Measurements from ENCODE around the gene OTOP3.
"Not testable (repeated sequence)": the region's sequence is repeated elsewhere in the genome, so short reads cannot be mapped to it uniquely, and the experiment has no call there.

OTOP3 gene

GRCh38 chr17:74961657-74962350 lies 26.1 kb downstream of the OTOP3 start:
- DNase-seq (ENCODE audit: low read depth, low spot score) = peak; percentile 66

DNA sequence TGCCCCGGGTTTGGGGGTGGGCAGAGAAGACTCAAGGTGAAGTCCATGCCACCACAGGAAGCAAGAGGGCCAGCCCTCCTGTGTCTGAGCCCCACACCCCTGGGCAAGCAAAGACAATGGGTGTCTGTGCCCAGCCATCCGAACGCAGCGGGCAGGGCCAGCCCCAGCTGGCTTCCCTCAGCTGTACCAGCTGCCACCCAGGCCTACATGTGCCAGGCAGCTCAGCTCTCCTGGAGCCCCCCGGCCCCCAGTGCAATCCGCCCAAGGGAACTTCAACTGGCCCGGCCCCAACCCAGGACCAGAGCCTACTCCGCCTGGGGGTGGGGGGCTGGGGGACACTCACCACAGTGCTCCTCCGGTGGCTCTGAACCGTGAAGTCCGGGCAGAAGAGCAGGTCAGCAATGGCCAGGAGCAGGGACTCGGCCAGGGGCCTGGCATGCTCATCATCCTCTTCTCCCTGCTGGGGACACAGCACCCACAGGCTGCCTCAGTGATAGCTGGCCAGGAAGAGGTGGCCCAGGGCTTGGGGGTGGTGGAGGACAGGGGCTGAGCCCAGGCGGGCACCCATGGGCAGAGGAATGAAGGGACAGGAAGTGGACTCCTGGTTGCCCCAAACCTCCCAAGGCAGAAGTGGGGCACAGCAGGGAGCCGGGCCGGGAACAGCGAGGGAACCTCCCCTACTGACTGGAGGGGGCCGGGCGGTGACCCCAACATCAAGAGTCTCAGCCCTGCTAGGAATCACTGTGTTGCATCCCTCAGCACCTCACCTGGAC lies 27.1 kb downstream of the OTOP3 start:
- DNase-seq (ENCODE audit: low read depth, low spot score) = no peak

DNA sequence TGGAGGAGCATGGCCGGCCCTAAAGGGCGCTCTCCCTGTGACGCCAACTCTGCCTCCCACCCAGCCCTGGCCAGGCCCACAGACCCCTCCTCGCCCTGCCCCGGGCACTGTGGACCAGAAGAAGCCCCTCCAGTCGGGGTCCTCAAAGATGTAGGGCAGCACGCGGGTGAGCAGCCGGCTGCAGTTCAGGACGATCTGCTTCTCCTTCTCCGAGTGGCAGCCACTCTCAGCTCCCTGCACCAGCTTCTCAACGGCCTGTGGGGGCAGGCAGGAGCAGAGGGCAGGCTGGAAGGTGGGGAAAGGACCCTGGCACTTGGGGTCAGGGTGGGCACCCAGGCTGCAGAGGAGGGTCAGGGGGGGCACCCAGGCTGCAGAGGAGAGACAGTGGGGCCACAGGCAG lies 28.0 kb downstream of the OTOP3 start:
- DNase-seq (ENCODE audit: low read depth, low spot score) = no peak

- DNase-seq (ENCODE audit: low read depth, low spot score) = no peak
These were observed 28.6 kb downstream of the OTOP3 start for GRCh38 chr17:74964246-74964761.

DNA sequence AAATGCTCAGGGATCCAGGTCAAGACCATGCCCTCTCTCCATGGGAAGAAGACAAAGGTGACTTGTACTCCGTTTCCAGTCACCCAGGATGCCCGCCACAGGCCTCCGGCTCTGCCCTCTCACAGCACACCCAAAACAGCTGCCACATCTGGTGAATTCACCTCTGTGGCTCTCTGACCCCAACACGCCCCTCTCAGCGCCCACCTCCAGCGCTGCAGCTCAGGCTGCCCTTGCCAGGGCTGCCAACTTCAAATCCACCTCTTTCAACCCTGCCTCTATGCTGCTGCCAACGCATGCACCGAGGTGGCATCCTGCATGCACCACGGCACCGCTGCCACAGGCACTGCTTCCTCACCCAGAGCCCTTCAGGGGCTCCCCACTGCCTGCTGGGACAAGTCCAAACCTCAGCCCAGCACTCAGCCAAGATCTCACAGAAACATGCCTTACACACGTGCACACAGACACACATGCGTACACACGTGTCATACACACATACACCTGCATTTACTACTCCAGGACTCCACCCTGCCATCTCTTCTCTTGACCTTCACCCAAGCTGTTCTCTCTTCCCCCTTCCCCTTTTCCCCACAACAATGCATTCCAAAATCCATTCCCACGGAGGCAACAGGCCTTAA lies 29.4 kb downstream of the OTOP3 start:
- no peak for DNase-seq (ENCODE audit: low read depth, low spot score)

DNA sequence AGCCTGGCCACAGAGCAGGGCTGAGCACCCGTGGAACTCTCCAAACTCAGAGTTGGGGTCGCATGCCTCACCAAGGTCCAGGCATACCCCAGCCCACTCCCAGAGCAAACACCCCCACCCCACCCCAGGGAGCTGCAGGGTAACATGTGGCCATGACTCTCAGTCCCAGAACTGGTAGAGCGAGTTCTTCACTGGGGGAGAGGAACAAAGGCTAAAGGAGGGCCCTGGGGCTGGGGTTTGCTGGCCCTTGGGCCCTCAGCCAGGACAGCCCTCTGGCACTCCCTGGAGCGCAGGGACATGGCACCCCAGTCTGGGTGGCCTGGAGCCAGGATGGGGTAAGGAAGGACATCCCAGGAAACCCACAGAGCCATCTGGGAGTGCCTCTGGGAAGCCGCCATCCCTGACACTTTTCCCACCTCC lies 32.7 kb downstream of the OTOP3 start:
- DNase-seq (ENCODE audit: low read depth, low spot score) = no peak

GRCh38 chr17:74969501-74969900 lies 33.8 kb downstream of the OTOP3 start:
- DNase-seq (ENCODE audit: low read depth, low spot score) = not testable (repeated sequence)

DNA sequence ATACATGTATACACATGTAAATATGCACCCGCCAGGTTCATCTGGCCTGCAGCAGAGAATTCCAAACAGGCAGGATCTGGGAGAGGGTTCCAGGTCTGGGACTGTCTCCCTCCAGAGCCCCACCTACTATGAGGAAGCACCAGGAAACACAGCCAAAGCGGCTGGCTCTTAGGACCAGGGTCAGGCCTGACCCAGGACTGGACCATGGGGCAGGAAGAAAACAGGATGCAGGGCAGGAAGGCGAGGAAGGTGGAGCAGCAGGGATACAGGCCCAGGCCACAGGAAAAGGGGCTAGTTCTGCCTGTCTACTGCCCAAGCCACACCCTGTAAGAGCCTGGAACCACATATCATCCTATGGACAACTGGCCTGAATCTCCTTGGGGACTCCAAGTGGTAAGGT lies 34.7 kb downstream of the OTOP3 start:
- DNase-seq (ENCODE audit: low read depth, low spot score) = no peak

DNA sequence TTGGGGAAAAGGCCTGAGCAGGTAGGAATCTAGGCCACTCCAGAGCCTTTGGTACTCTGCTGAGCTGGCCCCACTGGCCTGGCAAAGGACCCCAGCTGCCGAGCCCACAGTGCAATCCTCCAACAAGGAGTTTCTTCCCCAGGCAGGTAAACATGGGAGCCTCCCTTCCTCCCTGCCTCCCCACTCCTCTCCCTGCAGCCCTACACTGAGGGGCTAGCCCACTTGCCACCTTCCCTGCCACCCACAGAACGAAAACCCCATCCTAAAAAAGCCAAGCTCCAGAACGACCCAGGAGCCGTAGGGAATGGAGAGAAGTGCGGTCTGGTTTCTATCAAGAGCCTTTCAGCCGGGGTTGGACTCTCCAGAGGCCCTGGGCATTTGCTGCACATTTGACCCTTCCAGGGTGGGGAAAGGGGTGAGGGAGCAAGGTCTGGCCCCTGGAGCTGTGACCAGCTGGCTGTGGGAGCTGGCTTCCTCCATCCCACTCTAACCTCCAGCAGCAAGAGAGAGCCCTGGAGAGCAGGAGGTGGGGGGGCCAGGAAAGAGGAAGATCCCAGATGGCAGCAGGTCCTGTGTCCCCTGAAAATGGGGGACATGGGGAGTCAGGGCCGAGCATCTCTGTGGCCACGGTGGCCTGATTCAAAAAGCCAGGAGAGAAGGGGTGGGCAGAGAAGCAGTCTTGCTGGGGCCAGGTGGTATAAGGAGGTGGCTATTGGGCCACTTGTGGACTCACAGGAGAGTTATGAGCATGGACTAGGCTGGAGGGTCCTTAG lies 35.6 kb downstream of the OTOP3 start:
- no peak for DNase-seq (ENCODE audit: low read depth, low spot score)

DNA sequence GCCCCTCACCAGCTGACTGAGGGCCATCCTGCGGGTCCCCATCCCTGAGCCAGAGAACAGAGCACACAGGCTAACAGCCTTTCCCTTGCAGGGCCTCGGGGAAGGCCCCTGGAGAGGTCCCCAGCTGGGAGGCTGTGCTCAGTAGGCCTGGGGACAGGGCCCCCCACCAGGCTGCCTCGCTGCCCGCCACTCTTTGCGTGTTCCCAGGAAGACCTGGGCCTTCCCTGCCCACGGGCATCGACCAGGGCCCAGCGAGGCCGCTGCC lies 36.1 kb downstream of the OTOP3 start:
- DNase-seq (ENCODE audit: low read depth, low spot score) = no peak

DNA sequence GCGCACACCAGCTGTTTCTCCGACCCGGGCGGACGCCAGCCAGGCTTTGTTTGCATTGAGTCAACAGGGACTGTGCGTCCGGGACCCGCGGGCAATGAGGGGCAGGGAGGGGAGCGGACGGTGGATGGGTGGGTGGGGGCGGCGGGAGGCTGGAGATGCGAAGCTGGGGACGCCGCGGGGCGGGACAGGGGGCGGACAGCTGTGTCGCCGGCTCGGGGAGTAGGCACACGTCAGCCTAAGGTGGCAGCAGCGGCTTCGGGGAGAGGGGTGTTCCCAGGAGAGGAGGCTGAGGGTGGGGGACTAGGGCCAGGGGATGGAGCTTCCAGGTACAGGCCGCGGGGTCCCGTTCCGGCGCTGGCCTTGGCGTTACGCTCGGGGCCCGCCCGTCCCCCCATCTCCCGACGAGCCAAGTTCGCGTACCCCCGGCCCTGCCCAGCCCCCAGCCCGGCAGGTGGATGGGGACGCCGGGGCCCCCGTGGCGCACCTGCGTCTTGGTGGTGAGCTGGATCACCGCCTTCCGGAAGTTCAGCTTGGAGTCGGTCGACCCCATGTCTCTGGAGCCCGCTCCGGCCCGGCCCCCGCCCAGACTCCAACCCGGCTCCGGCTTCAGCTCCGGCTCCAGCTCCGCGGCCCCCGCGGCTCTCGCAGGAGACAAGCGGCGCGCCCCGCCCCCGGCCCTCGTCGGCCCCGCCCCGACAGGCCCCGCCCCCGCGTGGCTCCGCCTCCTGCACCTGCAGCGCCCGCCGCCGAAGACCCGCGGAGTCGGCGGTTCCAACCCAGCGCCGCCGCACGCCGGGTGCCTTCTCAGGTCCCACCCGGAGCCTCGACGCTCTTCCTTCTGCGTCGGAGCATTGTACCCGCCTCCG lies 36.6 kb downstream of the OTOP3 start, which contains the start of gene HID1:
Gene HID1 (minus strand): TSS at position 653 of the 866 bp plus-strand sequence. CDS start 103 bp downstream, at position 550.
- no peak for DNase-seq (ENCODE audit: low read depth, low spot score)

GRCh38 chr17:74972973-74973328 lies 37.3 kb downstream of the OTOP3 start:
- DNase-seq (ENCODE audit: low read depth, low spot score) = no peak

GRCh38 chr17:74975943-74976342 lies 40.2 kb downstream of the OTOP3 start:
- no peak for DNase-seq (ENCODE audit: low read depth, low spot score)

- no peak for DNase-seq (ENCODE audit: low read depth, low spot score)
These were observed 42.1 kb downstream of the OTOP3 start for GRCh38 chr17:74977802-74978201.

GRCh38 chr17:74978240-74978639 lies 42.5 kb downstream of the OTOP3 start:
- no peak for DNase-seq (ENCODE audit: low read depth, low spot score)

- no peak for DNase-seq (ENCODE audit: low read depth, low spot score)
These were observed 43.9 kb downstream of the OTOP3 start for GRCh38 chr17:74979408-74980146.

DNA sequence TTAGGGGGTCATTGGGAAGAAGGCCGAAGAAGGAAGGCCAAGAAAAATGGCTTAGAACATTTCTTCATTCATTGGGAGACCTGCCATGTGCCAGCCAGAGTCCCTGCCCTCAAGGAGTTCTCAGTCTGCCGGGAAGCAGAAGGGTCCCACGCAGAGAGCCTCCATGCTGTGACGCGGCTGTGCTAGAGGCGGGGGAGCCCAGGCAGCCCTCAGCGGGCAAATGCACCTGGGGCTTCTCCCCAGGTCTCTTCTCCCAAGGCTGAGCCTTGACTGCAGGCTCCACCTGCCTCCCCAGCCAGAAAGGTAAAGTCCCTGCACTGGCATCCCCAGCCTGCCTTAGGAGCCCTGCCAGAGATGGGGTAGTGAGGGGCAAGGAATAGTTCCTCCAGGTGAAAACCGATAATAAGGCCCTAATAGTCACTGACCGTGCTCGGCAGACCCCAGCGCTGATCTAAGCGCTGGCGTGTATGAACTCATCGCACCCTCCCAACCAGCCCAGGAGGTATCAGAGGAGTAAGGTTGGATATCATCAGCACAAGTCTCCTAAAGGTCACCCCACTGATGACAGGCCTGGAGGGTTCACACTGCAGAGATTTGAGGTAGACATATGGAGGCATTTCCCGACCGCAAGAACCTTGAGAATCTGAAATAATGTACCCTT lies 45.8 kb downstream of the OTOP3 start:
- DNase-seq (ENCODE audit: low read depth, low spot score) = no peak

DNA sequence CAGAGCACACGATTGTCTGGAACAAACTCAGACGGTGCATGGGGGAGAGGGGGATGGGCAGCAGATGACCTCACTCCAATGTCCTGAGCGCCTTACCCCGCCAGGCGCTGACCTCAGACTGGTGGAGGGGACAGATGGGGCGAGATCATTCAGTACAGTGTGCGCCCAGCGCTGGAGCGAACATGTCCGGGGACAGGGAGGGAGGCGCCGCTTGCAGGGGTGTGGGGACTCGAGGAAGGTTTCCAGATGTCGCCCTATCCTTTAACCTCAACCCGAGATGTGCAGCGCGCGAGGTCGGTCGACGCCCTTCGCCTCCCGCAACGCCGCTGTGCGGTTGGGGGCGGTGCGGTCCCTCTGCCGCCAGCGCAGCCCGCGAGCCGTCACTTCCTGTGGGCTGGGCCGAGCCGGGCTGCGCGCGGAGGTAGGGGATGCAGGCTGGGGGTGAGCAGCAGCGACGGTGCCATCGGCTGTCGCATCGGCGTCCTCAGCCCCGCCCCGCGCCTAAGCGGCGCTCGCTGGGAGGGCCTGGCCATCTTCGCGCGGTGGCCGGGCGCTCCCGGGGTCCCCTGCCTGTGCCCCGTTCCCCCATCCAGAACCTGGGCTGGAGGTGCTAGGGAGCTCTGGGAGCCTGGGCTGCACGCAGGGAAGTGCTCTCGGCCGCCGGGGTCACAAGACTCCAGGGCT lies 46.4 kb downstream of the OTOP3 start:
- no peak for DNase-seq (ENCODE audit: low read depth, low spot score)

DNA sequence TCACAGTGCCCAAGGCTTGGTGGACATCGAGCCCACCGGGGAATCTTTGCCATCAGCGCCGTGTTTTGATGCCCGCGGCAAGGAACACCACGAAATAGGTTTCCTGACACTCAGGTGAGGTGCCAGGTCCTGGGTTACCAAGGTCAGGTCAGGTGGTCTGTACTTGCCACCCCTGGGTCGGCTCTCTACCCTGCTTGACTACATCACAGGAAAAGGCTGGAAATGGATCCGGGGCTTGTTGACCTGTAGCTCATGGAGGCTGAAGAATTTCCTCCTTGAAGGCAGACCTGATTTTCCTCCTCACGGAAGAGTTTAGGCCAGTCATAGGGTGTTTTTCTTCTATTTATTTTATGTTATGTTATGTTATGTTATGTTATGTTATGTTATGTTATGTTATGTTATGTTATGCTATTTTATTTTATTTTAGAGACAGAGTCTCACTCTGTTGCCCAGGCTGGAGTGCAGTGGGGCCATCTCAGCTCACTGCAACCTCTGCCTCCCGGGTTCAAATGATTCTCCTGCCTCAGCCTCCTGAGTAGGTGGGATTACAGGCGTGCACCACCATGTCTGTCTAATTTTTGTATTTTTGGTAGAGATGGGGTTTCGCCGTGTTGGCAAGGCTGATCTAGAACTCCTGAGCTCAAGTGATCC lies 47.1 kb downstream of the OTOP3 start:
- not testable (repeated sequence) for DNase-seq (ENCODE audit: low read depth, low spot score)

Measured in smooth muscle cell of the brain vasculature (primary cell).